22Rv1 (cell line): ENCODE measurements around the gene TCP11.

Experiments used
- ZFX ChIP-seq: fragments of 450-650 bp; IDR thresholded peaks from 2 replicates; pipeline ENCODE4 v1.6.1; 2017; ENCODE audit warnings: antibody characterized with exemption, borderline replicate concordance
- TF ChIP-seq, protein P1 (sequence below): fragments of 450-650 bp; IDR thresholded peaks from 2 replicates; pipeline ENCODE4 v1.5.1; 2017; ENCODE audit warnings: mild to moderate bottlenecking

DNA sequence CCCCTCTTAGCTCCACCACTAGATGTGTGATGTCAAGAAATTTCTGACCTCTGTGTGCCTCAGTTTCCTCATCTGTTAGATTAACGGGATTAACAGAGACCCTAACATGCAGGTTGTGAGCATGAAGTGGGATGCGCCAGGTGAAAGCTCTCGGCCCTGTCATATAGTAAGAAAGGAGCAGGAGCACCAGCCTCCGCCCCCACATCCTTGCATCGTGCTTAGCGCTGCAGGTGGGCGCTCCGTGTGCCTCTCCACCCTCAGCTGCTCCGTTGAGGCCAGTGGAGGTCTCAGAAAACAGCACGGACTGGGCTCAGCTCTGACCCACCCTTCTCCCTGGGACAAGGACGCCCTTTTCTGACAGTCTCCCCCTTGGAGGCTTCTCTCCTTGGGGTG, 63.4 kb downstream of the TCP11 start:
- TF ChIP-seq, protein P1, sequence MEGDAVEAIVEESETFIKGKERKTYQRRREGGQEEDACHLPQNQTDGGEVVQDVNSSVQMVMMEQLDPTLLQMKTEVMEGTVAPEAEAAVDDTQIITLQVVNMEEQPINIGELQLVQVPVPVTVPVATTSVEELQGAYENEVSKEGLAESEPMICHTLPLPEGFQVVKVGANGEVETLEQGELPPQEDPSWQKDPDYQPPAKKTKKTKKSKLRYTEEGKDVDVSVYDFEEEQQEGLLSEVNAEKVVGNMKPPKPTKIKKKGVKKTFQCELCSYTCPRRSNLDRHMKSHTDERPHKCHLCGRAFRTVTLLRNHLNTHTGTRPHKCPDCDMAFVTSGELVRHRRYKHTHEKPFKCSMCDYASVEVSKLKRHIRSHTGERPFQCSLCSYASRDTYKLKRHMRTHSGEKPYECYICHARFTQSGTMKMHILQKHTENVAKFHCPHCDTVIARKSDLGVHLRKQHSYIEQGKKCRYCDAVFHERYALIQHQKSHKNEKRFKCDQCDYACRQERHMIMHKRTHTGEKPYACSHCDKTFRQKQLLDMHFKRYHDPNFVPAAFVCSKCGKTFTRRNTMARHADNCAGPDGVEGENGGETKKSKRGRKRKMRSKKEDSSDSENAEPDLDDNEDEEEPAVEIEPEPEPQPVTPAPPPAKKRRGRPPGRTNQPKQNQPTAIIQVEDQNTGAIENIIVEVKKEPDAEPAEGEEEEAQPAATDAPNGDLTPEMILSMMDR: no peak
- TF ChIP-seq ZFX: no peak
